Body of pancreas (tissue), 4 donors: ENCODE results near the gene SH3BP4. TPM values are rescaled to one million over a fixed set of nuclear protein-coding genes. Genes with fewer than 3 reads are reported as not detected.

Experiments used
- ATAC-seq: fragments of 150-250 bp; one replicate; pipeline ENCODE4 v1.9.1; 2016
- DNase-seq, 4 donors: peaks; one replicate each; pipeline ENCODE4 v3.0.0-alpha.2; 2019
- H3K27ac ChIP-seq, 4 donors: fragments of 200-600 bp; sonication (generic); 1 replicate in 3 of 4; 2 replicates in 1 of 4; pipeline versions ENCODE4 v1.5.1 to v1.6.1; 2016 to 2019; ENCODE audit warnings: mild to moderate bottlenecking in 1 of 4, mixed read lengths in 1 of 4, moderate library complexity in 1 of 4
- H3K27me3 ChIP-seq, 2 donors: fragments of 200-600 bp; sonication (generic); one replicate each; pipeline ENCODE4 v1.6.0; 2016; ENCODE audit warnings: mild to moderate bottlenecking in 1 of 2
- H3K36me3 ChIP-seq, 2 donors: fragments of 200-600 bp; sonication (generic); replicated peaks in 1 of 2; 2 replicates each; pipeline ENCODE4 v1.5.1; 2016; ENCODE audit warnings: low read depth in 2 of 2; ENCODE audit not compliant: insufficient read depth in 1 of 2
- H3K4me1 ChIP-seq: fragments of 200-600 bp; sonication (generic); one replicate; pipeline ENCODE4 v1.6.0; 2016
- H3K4me3 ChIP-seq, 2 donors: fragments of 200-600 bp; sonication (generic); 1 replicate in 1 of 2; 2 replicates in 1 of 2; pipeline ENCODE4 v1.5.1; 2016 to 2019
- H3K9me3 ChIP-seq, 3 donors: fragments of 200-600 bp; sonication (generic); 1 replicate in 2 of 3; 2 replicates in 1 of 3; pipeline ENCODE4 v1.5.1; 2016
- CTCF ChIP-seq, 7 experiments: fragments of 450-650 bp in 4 of 7; fragments of 200-600 bp in 3 of 7; sonication (generic) in 3 of 7; IDR thresholded peaks; one replicate each; pipeline ENCODE4 v1.5.1; 2016 to 2019; ENCODE audit warnings: antibody characterized with exemption in 7 of 7
- POLR2A ChIP-seq, 3 donors: fragments of 450-650 bp; IDR thresholded peaks; one replicate each; pipeline ENCODE4 v1.6.1; 2016; ENCODE audit warnings: antibody characterized with exemption in 3 of 3, mild to moderate bottlenecking in 2 of 3
- WGBS, 2 donors: methylation state at CpG; one replicate each; pipeline ENCODE4 v1.1.5; 2017; 5-methylcytosine and 5-hydroxymethylcytosine counted together
- intact Hi-C: fragments of 100-400 bp; cut with DNase I; formaldehyde crosslinking; loops from one replicate; pipeline ENCODE4 v1.15.1; 2023
- total RNA-seq, 2 donors: library from RNA; depleted of rRNA; stranded (reverse); fragments of >200 nt; gene quantifications; one replicate each; pipeline ENCODE4 v1.1.0, GENCODE V29; 2016

SH3BP4 gene
- total RNA-seq, 2 donors from 2014 or later = 62.6 to 71.9 TPM

GRCh38 chr2:235077046-235077445 is 125.2 kb downstream of the SH3BP4 start:
- H3K36me3 ChIP-seq = no peaks in the 10 kb centered on the region
- DNase-seq (no peak), ATAC-seq (no peak)
- intact Hi-C loops = no loop called here
- WGBS, 2 donors = 87 to 89% methylated on average over 5 of the region's 5 CpGs
- H3K27ac ChIP-seq = no peak overlapping the region
- H3K4me3 ChIP-seq = no peak overlapping the region
- TF ChIP-seq CTCF (IDR thresholded peaks at IDR 0.05) (no peak), POLR2A (IDR thresholded peaks at IDR 0.05) (no peak)
- no peaks in the 10 kb centered on the region for H3K9me3 ChIP-seq
- H3K27me3 ChIP-seq = no peaks in the 10 kb centered on the region
- no peaks in the 10 kb centered on the region for H3K4me1 ChIP-seq

GRCh38 chr2:235078182-235078581 is 126.4 kb downstream of the SH3BP4 start:
- Histone ChIP-seq H3K4me3 (no peak overlapping the region), H3K27ac (no peak overlapping the region), H3K4me1 (no peaks in the 10 kb centered on the region), H3K27me3 (no peaks in the 10 kb centered on the region), H3K9me3 (no peaks in the 10 kb centered on the region), H3K36me3 (no peaks in the 10 kb centered on the region)
- ATAC-seq (no peak), DNase-seq (no peak)
- TF ChIP-seq CTCF (IDR thresholded peaks at IDR 0.05) (no peak), POLR2A (IDR thresholded peaks at IDR 0.05) (no peak)
- intact Hi-C loops = no loop called here
- WGBS, 2 donors = 49 to 55% methylated on average over 4 of the region's 4 CpGs

GRCh38 chr2:235078914-235079472 is 127.2 kb downstream of the SH3BP4 start:
- Histone ChIP-seq H3K27me3 (no peaks in the 10 kb centered on the region), H3K9me3 (no peaks in the 10 kb centered on the region), H3K4me1 (no peaks in the 10 kb centered on the region), H3K27ac (no peak overlapping the region), H3K4me3 (no peak overlapping the region), H3K36me3 (no peaks in the 10 kb centered on the region)
- intact Hi-C loops = no loop called here
- 77 to 81% methylated on average over 8 of the region's 8 CpGs for WGBS, 2 donors
- DNase-seq = no peak
- no peak for TF ChIP-seq POLR2A (IDR thresholded peaks at IDR 0.05)
- TF ChIP-seq CTCF (IDR thresholded peaks at IDR 0.05) = no peak
- no peak for ATAC-seq

GRCh38 chr2:235080101-235080500 is 128.3 kb downstream of the SH3BP4 start:
- ATAC-seq (no peak), DNase-seq (no peak)
- Histone ChIP-seq H3K4me1 (no peaks in the 10 kb centered on the region), H3K27ac (no peak overlapping the region), H3K4me3 (no peak overlapping the region), H3K9me3 (no peaks in the 10 kb centered on the region), H3K36me3 (no peaks in the 10 kb centered on the region), H3K27me3 (no peaks in the 10 kb centered on the region)
- no peak for TF ChIP-seq POLR2A (IDR thresholded peaks at IDR 0.05)
- TF ChIP-seq CTCF (IDR thresholded peaks at IDR 0.05) = no peak
- intact Hi-C loops = no loop called here
- WGBS, 2 donors = 77 to 79% methylated on average over 2 of the region's 2 CpGs

GRCh38 chr2:235082578-235083338 is 130.9 kb downstream of the SH3BP4 start:
- intact Hi-C loops = no loop called here
- no peak overlapping the region for H3K27ac ChIP-seq
- no peak for TF ChIP-seq CTCF (IDR thresholded peaks at IDR 0.05)
- TF ChIP-seq POLR2A (IDR thresholded peaks at IDR 0.05) = no peak
- DNase-seq (no peak), ATAC-seq (no peak)
- no peak overlapping the region for H3K4me3 ChIP-seq
- no peaks in the 10 kb centered on the region for H3K27me3 ChIP-seq
- 81 to 83% methylated on average over 7 to 8 of the region's 8 CpGs for WGBS, 2 donors
- no peaks in the 10 kb centered on the region for H3K9me3 ChIP-seq
- H3K36me3 ChIP-seq = no peaks in the 10 kb centered on the region
- peaks cover 2% of the 10 kb centered on the region for H3K4me1 ChIP-seq
